Stimulated activated CD8-positive, alpha-beta memory T cell treated with anti-CD3 and anti-CD28 coated beads, Interleukin-15, amount 100 ng/mL, for 4 hours (primary cell): Measurements from ENCODE around the gene TIAL1.
"Not testable (repeated sequence)": the region's sequence is repeated elsewhere in the genome, so short reads cannot be mapped to it uniquely, and the experiment has no call there.

Source experiments
- DNase-seq, 2 donors: peaks; one replicate each; pipeline ENCODE4 v3.0.0-alpha.2; 2020; ENCODE audit warnings: low read depth in 2 of 2

TIAL1 gene

DNA sequence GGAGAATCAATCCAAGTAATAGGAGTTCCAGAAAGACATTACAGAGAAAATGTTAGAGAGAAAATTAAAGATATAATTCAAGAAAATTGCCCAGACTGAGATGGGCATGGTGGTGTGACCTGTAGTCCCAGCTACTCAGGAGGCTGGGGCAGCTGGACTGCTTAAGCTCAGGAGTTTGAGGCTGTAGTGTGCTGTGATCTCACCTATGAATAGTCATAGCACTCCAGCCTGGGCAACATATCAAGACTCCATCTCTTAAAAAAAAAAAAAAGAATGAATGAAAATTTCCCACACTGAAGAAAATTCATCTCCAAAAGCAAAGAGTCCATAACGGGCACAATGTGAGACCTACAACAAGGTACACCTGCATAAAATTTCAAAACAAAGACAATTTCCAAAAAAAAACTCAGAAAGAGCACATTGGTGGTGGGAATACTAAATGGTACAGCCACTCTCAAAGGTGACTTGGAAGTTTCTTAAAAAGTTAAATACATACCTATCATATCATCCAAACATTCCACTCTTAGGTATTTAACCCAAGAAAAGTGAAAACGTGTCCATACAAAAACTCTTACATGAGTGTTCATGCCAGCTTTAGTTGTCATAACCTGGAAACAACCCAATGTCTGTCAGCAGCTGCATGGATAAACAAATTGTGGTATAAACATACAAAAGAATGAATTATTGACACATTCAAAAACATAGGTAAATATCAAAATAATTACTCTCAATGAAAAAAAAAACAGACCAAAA, 47.3 kb downstream of the TIAL1 start:
- no peak for DNase-seq

DNA sequence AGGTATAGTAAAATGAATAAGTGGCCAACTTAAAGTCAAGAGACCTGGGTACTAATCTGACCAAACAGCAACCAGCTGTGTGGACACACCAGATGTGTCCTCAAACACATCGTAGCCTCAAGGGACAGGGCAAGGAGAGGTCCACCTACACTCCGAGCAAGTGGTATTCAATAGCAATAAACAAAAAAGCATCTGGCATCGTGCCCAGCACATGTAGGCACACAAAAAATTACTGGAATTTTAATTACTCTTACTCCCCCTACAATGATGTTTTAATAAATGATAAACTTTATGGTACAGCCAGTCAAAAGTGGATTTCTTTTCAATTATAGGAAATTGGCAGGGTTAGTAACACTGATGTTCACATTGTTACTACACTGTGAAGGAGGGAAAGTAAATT, 50.8 kb downstream of the TIAL1 start:
- DNase-seq = no peak

DNA sequence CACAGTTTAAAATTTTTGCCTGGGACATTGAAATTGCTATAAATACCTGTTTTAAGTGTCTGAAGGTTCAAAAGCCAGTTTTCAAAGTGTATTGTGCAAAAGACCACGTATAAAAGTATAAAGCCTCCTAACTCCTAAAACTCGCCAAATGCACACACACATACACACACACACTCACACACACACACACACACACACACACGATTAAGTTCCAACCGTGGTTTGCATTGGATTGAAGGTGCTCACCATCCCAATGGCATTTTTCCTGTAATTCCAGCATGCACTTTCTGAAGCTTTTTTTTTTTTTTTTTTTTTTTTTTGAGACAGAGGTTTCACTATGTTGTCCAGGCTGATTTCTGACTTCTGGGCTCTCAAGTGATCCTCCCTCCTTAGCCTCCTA, 51.5 kb downstream of the TIAL1 start:
- DNase-seq = no peak

DNA sequence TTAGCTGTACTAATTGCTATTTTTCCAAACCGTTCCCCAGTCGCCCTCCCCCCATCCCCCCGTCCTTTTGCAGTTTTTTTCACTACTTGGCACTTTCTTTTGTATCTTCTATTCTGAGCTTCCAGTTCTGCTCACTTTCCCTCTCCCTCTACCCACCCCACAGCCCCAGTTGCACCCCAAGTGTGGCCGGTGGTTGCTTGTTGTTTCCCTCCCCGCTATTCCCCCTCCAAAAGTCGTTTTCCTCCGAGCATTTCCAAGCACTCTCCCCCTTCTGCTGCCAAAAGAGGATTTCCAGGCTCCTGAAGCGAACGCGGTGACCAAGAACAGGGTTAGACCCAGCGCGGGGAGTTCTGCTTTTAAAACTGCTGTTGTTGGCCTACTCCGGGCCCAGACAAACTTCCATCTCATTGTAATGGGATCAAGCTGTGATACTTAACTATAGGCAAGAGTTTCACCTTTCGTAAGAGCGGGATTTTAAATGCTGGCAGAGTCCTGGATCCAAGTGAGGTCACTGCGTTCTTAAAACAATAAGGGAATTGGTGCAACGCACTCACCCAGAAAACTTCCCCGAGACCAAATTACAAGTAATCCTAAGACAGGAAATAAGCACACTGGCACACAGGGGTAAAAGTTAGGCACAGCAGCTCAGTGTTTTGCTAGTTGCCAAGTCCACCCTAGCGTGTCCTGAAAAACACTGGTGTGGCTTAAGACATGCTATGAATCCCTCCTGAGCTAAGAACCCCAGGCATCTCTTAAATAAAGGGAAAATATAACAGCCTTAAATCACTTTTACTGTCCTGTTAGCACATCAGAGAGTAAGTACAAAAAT, 52.7 kb downstream of the TIAL1 start:
- DNase-seq = no peak

DNA sequence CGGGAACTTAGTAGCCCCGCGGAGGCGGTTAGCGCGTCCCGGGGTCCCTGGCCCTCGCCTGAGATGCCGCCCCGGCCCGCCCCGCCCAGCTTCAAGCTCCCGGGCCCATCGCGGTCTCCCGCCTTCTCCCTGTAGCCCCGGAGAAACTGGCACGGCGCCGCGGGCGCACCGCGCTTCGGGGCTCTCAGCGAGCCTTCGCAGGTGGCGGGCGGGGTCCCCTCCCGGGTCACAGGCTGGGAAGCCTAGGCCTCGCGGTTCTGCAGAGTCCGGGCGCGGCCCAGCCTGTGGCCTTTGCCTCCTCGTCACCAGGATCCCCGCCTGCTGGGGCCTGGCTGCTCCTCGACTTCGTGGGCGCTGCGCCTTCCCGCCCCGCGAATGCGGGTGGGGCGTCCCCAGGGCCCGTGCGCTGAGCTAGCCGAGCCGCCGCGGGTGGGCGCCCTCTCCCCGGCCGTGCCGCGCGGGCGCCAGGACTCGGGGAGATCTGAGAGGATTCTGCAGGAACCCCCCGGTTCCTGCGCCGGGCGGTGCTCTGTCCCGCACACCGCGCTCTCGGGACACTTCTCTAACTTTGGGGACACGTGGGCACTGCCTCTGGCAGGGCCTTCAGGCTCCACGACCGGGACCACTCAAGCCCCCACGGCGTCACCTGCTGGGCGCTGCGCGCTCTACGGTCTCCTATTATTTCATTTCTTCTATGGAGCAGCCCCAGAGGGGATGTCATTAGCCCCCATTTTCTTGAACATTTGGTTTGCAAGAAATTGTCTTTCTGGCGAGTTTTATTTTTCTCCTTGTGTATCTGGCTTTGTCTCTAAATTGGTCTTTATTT, 53.6 kb downstream of the TIAL1 start:
- DNase-seq = peak; percentile 36 to 48

DNA sequence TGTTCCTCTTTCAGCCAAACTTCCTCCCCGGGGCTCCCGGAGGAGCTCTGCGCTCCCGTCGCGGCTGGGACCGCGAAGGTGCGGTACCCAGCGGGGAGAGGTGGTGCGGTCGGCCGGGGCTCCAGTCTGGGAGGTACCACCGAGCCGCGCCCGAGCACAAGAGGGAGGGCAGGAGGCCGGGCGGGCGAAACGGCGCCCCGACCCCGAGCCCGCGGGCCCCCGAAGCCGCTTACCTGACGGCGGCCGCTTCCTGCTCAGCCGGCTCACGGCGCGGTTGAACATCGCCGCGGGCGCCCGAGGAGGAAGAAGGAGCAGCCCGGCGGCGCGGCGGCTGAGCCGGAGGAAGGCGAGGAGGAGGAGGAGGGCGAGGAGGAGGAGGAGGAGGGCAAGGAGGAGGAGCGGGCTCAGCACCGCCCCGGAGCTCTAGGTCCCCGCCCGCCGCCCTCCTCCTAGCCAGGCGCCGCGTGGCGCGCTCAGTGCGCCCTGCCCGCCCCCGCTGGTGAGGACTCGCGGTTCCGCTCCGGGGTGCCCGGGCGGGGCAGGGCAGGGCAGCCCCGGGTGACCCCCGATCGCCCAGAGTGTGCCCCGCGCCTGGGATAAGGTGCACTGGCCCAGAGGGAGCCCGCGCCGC, 54.3 kb downstream of the TIAL1 start, which contains the start of gene RGS10:
TSS of gene RGS10 (minus strand) at position 363 of the 631 bp plus-strand sequence. CDS start at position 282, 81 bp downstream.
- peak; percentile 78 to 80 for DNase-seq

DNA sequence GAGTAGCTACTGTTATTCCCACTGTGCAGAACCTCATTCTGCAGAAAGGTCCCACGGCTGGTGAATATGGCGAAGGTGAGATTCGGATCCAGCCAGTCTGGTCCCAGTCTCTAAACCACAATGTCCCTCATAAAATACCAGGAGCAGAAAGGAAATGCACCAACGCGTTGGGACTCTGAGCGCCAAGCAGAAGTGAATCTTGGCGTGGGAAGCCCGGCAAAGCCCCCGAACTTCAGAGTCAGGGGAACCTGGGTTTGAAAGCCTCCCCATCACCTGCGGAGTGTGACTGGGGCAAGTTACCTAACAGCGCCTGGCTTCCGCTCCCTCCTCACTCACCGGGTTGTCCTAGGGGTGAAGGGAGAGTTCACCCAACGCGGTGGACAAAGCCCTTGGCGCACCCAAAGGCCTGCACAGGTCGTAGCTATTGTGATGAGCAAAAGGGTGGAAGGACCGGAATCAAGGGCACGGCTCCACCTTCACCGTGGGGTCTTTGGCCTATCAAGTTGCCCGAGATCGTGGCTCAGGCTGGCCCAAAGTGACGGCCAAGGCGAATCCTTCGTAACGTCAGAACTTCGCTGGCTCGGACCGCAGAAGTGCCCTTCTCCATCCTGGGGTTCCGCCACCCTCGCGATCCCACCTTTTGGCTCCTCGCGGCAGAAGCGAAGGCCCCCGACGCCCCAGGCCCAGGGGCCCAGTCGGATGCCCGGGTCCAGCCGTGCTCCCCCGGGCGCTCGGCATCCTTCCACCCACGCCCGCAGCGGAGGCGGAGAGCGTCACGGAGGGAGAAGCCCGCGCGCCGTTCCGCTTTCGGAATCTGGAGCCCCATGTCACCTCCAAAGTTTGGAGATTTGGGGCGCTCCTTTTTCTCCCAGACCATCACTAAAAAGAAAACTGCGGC, 55.1 kb downstream of the TIAL1 start:
- DNase-seq = peak; percentile 58 to 68

DNA sequence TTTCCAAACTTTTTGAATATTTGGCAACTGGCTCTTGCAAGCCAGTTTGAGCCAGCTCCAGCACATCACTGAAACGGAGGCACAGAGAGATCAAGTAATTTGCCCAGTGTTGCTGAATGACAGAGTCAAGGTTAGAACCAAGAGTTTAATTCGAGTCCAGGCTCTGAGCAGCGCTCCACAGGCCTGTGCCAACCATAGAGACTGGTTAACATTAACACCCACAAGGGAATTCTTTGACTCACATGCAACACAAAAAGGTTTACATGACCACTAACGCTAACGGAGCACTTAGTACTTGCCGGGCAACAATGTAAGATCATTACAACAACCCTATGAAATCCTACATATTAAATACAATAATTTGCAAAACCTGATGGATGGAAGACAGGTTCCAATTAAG, 55.7 kb downstream of the TIAL1 start:
- DNase-seq = no peak

DNA sequence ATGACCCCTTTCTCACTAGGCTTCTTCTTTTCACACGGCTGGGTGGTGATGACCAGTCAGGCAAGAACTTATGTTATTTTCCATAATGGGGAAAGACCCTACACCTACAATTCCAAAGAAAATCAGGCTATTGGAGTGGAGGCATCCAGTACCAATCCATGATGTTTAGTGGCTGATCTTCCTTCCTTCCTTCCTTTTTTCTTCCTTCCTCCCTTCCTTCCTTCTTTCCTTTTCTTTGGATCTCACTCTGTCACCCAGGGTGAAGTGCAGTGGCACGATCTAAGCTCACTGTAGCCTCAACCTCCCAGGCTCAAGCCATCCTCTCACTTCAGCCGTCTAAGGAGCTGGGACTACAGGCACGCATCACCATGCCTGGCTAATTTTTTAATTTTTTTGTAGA, 56.7 kb downstream of the TIAL1 start:
- no peak for DNase-seq

DNA sequence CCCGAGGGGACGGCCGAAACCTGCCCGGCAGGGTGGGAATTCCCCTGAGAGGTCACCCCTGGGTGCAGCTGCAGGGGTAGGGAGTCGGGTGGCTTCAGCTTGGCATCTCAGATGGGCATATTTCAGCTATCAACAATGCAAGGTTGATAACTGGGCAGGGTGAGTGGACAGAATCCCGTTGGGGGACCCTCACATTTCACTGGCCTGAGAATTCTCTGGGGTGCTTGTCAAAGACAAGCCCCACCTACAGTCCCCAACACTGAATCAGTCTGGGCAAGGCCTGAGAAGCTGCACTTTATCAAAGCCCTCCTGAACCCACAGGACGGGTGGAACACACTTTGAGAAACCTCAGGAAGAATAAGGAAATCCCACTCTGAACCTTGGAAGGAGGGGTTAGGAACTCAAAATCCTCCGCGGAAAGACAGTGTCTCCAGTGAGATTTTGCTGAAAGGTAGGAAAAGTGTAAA, 57.4 kb downstream of the TIAL1 start:
- no peak for DNase-seq

DNA sequence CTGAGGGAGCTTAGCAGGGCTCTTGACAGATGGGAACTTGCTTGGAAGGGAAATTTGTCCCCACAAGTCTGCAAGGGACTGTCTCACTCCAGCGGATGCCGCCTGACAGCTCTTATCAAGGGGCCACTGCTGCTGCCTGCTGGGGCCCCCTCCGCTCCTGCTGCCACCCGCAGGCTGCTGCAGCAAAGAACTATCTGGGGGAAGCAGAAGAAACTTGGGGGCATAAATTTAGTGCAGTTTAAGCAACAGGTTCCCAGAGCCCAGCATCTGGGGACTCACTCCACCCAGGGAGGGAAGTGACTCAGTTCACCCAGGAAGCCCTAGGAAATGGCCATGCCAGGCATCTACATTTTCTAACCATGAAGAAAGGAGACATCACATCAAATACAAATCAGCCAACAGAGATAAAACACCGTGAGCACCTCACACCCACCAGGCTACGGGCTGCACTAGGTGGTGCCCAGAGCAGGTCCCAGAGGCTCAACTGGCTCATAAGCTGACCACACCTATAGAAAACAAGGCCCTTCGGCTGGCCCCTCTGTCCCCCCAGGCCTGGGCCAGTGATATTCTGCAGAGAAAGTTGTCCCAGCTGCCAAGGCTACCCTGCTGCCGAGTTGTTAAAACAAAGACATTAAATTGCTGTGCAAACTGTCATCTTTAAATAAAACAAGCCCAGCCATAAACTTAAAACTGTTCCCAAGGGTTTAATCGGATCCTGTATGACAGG, 58.0 kb downstream of the TIAL1 start:
- no peak for DNase-seq

DNA sequence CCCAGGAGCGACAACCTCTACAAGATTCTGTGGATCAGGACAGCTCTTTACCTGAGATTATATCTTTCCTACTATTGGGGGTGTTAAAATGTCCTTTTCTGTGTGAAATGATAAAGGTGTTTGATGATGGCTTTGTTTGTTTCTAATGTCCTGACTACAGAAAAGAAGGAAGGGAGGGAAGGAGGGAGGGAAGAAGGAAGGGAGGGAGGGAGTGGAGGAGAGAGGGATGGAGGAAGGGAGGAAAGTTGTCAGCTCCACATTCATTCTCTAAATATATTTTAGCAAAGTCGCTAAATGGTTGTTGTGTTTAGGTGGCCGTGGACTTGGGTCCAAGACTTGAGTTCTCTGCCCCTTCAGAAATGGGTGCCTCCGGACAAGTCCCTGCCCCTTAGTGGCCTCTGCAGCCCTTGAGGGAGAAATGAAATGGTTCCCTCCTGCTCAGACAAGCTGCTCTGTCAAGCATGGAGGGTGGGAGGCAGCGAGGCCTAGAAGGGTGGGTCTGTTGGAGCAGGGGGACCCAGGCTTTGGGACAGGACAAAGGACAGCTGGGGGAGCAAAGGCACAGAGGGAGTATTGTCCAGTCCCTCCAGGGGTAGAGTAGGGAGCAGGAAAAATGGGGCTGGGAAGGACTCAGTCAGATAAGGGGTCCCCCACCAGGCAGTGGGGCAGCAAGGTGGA, 58.7 kb downstream of the TIAL1 start:
- DNase-seq = no peak

DNA sequence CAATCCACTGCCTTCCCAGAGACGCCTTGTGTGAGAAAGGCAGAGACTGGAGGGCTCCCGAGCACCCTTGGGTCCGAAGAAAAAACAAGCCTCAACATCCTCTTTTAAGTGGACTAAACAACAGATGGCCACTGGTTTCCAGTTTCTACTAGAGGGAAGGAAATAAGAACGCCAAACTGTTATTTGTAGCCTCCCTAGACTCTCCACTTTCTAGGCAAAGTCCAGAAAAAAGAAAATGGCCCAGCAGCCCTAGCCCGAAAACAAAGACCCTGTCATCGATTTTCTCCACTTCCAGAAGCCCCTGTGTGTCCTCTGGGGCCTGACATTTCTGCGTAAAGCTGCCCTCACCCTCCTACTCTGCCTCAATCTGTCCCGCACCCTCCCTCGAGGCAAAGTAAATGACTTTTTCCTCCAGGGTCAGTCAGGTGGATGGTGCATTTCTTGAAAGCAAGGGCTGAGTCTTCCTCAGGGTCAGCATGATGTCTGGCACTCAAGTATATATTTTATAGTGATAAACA, 60.2 kb downstream of the TIAL1 start:
- no peak for DNase-seq

DNA sequence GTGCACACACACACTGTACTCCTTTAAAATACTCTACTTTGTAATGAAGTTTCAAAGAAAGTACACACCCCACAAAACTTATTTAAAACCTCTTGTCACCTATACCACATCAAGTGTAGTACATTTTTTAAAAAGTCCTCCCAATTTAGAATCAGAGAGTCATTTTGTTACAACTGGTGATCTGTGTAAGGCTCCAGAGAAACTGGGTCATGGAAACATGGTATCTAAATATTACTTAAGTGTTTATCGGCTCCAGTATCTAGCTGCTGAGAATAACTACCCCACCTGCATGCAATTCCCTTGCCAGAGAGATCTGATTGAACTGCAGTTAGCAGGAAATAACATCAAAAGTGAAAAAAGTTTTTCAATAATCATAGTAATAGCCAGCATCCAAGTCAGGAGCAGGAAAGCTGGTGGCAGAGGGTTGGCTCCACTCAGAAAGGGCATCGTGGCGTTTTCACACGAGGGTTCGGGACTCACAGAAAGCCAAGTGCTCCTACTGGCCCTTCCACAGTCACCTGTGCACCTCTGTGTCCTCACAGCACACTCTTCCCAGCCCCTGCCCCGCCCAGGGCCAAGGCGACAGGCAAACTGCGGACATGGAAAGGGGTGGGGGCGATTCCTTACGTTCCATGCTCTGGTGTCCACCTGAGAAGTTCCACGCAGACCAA, 60.8 kb downstream of the TIAL1 start:
- no peak for DNase-seq

DNA sequence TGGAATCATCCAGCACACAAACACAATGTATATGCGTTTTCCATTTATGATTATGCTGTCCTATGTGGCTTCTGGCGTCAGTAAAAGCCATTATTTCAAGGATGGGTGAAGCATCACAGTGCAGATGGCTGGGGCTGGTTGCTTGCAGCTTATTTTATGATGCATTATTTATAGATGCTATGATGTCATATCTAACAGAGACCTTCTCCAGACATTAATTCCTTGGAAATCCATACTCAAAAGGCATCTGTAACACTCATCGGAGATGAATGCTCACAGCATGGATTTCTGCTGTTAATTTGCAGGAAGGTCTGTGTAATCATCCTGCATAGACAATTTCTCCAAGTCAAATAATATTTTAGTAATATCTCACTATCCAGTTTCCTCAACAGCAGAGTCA, 61.5 kb downstream of the TIAL1 start:
- no peak for DNase-seq

DNA sequence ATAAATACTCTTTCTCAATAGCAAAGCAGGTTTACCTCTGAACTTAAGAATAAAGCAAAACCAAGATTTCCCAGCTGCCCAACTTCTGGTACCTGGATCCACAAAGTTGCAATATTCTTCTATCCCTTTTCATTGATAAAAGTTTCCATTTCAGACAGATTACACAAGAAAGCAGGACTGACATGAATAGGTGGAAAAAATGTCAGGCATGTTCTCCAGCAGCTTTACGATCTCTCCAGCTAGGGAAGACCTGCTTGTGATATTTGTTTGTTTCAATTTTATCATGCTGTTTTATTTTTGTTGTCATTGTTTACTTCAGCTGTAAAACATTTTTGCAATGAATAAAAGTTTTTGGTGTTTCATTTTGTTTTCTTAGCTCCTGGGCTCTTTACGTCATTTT, 63.3 kb downstream of the TIAL1 start:
- DNase-seq = no peak

DNA sequence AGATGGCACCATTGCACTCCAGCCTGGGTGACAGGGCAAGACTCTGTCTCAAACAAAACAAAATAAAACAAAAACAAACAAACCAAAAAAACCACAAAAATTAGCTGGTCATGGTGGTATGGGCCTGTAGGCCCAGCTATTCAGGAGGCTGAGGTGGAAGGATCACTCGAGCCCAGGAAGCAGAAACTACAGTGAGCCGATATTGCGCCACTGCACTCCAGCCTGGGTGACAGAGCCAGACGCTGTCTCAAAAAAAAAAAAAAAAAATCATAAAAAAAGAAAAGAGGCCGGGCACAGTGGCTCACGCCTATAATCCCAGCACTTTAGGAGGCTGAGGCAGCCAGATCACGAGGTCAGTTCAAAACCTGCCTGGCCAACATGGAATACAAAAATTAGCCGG, 64.0 kb downstream of the TIAL1 start:
- DNase-seq = not testable (repeated sequence)

DNA sequence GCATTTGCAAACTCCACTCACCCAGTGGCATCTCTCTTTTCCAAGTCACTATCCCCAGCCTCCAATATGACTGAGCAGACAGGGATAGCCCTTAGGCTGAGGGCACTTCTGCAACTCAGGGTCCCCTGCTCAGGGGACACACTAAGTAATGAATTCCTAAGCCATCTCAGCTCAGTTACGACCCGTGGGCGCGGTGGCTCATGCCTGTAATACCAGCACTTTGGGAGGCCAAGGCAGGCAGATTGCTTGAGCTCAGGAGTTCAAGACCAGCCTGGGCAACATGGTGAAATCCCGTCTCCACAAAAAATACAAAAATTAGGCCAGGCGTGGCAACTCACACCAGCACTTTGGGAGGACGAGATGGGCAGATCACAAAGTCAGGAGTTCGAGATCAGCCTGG, 64.5 kb downstream of the TIAL1 start:
- DNase-seq = not testable (repeated sequence)
